Activated T-cell treated with anti-CD3 and anti-CD28 coated beads, Interleukin-2, amount 50 U/mL, for 4 hours (primary cell): ENCODE data around the gene ADGRL1. TPM values are rescaled to one million over a fixed set of nuclear protein-coding genes. Genes with fewer than 3 reads are reported as not detected.
"Not testable (repeated sequence)": the region's sequence is repeated elsewhere in the genome, so short reads cannot be mapped to it uniquely, and the experiment has no call there.

Source experiments
- ATAC-seq, 2 donors: fragments of 200-7000 bp; cut with Tn5 transposase; one replicate each; pipeline ENCODE4 v1.10.0; 2021
- DNase-seq: peaks from one replicate; pipeline ENCODE4 v3.0.0-alpha.2; 2020
- H3K27me3 Mint-ChIP-seq: one replicate; pipeline ENCODE4 v1.8.0; 2021; ENCODE audit warnings: low read depth, mixed read lengths
- H3K36me3 Mint-ChIP-seq: one replicate; pipeline ENCODE4 v1.8.0; 2022; ENCODE audit warnings: mixed read lengths; ENCODE audit not compliant: insufficient read depth
- H3K4me1 Mint-ChIP-seq: one replicate; pipeline ENCODE4 v1.8.0; 2021; ENCODE audit warnings: low read depth, mixed read lengths
- H3K4me3 Mint-ChIP-seq: one replicate; pipeline ENCODE4 v1.8.0; 2021; ENCODE audit warnings: mild to moderate bottlenecking, moderate library complexity, mixed read lengths
- H3K9me3 Mint-ChIP-seq: one replicate; pipeline ENCODE4 v1.8.0; 2021; ENCODE audit warnings: mixed read lengths
- total RNA-seq, 3 donors: library from RNA; stranded (reverse); gene quantifications; one replicate each; pipeline ENCODE4 v1.2.1, GENCODE V29; 2021

The ADGRL1 gene
- total RNA-seq, 3 donors from 2014 or later, result 22.2 to 30.2 (median 23.6) TPM

DNA sequence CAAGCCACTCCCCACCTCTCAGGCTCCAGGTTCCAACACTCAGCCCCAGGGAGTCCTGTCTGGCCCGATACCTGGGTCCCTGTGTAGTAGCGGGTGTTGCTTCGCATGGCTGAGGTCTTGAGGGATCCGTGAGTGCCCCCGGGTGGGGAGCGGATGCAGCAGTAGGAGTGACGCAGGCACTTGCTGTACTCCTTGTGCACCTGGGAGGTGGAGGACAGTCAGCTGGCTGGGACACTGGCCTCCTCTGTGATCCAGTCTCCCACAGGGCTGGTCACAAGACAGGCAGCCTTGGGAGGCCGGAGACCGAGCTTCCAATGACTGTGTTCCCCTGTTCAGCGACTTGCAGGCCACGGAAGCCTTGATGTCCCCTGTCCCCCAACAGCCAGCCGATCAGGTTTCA is 53.3 kb downstream of the ADGRL1 start:
- Mint-ChIP-seq H3K9me3 (no peaks in the 10 kb centered on the region), H3K4me3 (no peak overlapping the region), H3K4me1 (peaks cover 26% of the 10 kb centered on the region), H3K36me3 (peaks cover 7% of the 10 kb centered on the region), H3K27me3 (no peaks in the 10 kb centered on the region)
- ATAC-seq (no peak), DNase-seq (no peak)

DNA sequence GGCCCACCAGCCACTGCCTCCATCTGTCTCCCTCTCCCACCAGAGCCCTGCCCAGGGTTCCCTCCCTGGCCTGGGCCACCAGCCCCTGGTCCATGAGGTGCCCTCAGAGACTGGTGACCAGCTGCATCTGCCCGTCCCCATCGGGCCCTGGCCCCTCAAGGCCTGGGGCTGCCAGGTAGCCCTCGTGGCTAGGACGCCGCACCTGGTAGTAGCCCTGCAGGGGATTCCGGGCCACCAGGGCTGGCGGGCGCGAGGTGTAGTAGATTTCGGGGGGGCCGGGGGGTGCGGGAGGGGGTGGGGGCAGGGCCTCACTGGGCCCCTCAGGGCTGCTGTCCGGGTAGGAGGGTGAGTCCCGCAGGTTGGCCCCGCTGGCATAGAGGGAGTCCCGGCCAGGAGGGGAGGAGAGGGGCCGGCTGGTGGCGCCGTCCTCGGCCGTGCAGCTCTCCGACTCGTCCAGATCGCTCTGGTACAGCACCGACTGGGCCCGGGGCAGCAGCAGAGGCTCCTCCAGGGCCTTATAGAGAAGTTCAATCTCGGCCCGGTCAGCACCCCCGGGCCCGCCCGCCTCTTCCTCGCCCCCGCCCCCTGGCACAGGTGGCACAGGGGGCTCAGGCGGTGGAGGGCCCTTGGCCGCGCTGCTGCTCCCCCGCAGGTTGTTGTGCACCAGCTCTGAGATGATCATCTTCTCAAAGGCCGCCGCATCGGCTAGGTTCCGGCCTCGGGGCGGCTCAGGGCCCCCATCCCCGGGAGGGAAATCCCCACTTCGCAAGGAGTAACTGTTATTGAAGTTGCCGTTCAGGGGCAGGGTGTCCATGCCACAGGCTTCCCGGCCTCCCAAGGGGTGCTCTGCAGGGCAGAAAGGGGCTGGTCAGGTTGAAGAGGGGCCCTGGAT is 55.0 kb downstream of the ADGRL1 start:
- Mint-ChIP-seq H3K36me3 (peaks cover 4% of the 10 kb centered on the region), H3K4me1 (peaks cover 33% of the 10 kb centered on the region), H3K9me3 (no peaks in the 10 kb centered on the region), H3K27me3 (no peaks in the 10 kb centered on the region), H3K4me3 (no peak overlapping the region)
- no peak for DNase-seq
- no peak for ATAC-seq

GRCh38 chr19:14150041-14150769 is 55.8 kb downstream of the ADGRL1 start:
- Mint-ChIP-seq H3K4me1 (peaks cover 41% of the 10 kb centered on the region), H3K27me3 (no peaks in the 10 kb centered on the region), H3K9me3 (no peaks in the 10 kb centered on the region), H3K36me3 (peaks cover 4% of the 10 kb centered on the region), H3K4me3 (peak overlapping the region; percentile 73)
- DNase-seq (no peak), ATAC-seq (peak in 1 of 2 donors; percentile 41)

DNA sequence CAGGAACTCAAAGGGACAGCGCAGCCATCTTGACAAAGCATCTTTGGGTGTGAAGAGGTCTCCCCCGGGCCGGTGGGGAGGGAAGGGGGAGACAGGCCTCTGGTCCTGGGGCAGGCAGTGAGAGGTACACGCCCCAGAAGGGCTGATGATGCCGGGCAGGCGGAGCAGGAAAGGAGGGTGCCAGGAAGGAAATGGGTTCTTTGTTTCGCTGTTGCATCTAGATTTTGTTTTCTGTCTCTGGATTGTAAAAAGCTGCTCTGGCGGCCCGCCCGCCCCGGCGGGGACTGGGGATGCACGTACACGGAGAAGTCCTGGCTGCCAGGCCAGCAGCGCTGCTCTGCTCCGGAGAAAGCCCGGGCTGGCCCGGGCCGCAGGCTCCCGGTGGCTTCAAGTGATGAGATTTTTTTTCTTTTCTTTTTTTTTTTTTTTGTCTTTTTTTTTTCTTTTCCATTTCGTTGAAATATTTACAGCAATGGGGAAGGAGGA is 56.4 kb downstream of the ADGRL1 start:
- Mint-ChIP-seq H3K4me3 (peak overlapping the region; percentile 73), H3K36me3 (peaks cover 4% of the 10 kb centered on the region), H3K4me1 (peaks cover 41% of the 10 kb centered on the region), H3K27me3 (no peaks in the 10 kb centered on the region), H3K9me3 (no peaks in the 10 kb centered on the region)
- peak; percentile 39 for DNase-seq
- ATAC-seq, result peak; percentile 78 to 82

DNA sequence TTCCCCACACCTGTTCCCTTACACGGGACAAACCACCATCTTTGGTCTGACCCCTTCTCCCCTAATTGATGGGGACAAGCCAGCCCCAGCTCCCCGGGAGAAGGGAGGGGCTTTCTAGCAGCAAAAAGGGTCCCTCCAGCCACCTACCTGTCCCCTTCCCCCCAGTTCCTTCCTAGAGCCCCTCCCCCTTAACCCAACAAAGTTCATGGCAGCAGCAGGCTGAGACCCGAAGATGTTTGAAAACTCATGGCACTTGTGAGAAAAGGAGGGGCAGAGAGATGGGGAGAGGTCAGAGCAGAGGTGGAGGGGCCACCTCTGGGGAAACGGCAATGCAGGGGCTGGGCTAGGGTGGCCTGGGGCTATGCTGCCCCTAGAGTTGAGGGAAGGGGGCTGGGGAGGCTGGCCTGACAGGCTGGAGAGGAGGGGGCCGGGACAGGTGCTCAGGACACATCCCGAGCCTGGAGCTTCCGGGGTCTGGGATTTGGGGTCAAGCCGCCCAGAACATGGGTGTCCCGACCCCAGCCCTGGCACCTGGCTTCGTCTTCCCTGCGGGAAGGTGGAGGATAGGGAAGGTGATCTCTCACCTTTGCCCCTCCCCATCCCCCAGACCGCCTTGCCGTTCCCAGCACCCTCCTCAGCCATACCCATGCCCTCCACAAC is 57.1 kb downstream of the ADGRL1 start:
- Mint-ChIP-seq H3K36me3 (peaks cover 4% of the 10 kb centered on the region), H3K9me3 (no peaks in the 10 kb centered on the region), H3K27me3 (no peaks in the 10 kb centered on the region), H3K4me3 (peak overlapping the region; percentile 73), H3K4me1 (peaks cover 41% of the 10 kb centered on the region)
- ATAC-seq (no peak), DNase-seq (no peak)

GRCh38 chr19:14147797-14148605 is 58.0 kb downstream of the ADGRL1 start:
- Mint-ChIP-seq H3K36me3 (peaks cover 2% of the 10 kb centered on the region), H3K27me3 (no peaks in the 10 kb centered on the region), H3K4me1 (peaks cover 41% of the 10 kb centered on the region), H3K9me3 (no peaks in the 10 kb centered on the region), H3K4me3 (no peak overlapping the region)
- peak; percentile 48 for DNase-seq
- peak; percentile 47 to 57 for ATAC-seq

- H3K9me3 Mint-ChIP-seq, result no peaks in the 10 kb centered on the region
- H3K4me1 Mint-ChIP-seq, result peaks cover 50% of the 10 kb centered on the region
- peaks cover 2% of the 10 kb centered on the region for H3K36me3 Mint-ChIP-seq
- ATAC-seq (no peak), DNase-seq (no peak)
- no peak overlapping the region for H3K4me3 Mint-ChIP-seq
- H3K27me3 Mint-ChIP-seq, result no peaks in the 10 kb centered on the region
Observed at GRCh38 chr19:14146789-14147216, 59.2 kb downstream of the ADGRL1 start.

DNA sequence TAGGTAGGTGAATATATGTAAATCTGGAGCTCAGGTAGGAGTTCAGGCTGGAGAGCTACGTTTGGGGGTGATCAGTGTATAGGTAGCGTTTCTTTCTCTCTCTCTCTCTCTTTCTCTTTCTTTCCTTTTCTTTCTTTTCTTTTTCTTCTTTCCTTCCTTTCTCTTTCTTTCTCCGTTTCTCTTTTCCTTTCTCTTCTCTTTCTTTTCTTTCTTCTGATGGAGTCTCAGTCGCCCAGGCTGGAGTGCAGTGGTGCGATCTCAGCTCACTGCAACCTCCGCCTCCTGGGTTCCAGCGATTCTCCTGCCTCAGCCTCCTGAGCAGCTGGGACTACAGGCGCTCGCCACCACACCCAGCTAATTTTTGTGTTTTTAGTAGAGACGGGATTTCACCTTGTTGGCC is 59.8 kb downstream of the ADGRL1 start:
- not testable (repeated sequence) for ATAC-seq, H3K9me3 Mint-ChIP-seq, DNase-seq, H3K27me3 Mint-ChIP-seq, H3K4me3 Mint-ChIP-seq, H3K36me3 Mint-ChIP-seq
- H3K4me1 Mint-ChIP-seq, result peaks cover 55% of the 10 kb centered on the region

- peaks cover 2% of the 10 kb centered on the region for H3K36me3 Mint-ChIP-seq
- no peak for ATAC-seq
- H3K27me3 Mint-ChIP-seq, result no peaks in the 10 kb centered on the region
- peaks cover 56% of the 10 kb centered on the region for H3K4me1 Mint-ChIP-seq
- H3K4me3 Mint-ChIP-seq, result no peak overlapping the region
- no peaks in the 10 kb centered on the region for H3K9me3 Mint-ChIP-seq
- no peak for DNase-seq
Observed at GRCh38 chr19:14145381-14145780, 60.6 kb downstream of the ADGRL1 start.

- Mint-ChIP-seq H3K36me3 (peaks cover 7% of the 10 kb centered on the region), H3K4me1 (peaks cover 42% of the 10 kb centered on the region), H3K27me3 (no peaks in the 10 kb centered on the region), H3K4me3 (no peak overlapping the region), H3K9me3 (no peaks in the 10 kb centered on the region)
- DNase-seq (no peak), ATAC-seq (no peak)
Observed at GRCh38 chr19:14142262-14143190, 63.4 kb downstream of the ADGRL1 start.

GRCh38 chr19:14141041-14141440 is 64.9 kb downstream of the ADGRL1 start:
- peaks cover 40% of the 10 kb centered on the region for H3K4me1 Mint-ChIP-seq
- no peaks in the 10 kb centered on the region for H3K27me3 Mint-ChIP-seq
- DNase-seq (no peak), ATAC-seq (no peak)
- H3K36me3 Mint-ChIP-seq, result peaks cover 7% of the 10 kb centered on the region
- no peak overlapping the region for H3K4me3 Mint-ChIP-seq
- no peaks in the 10 kb centered on the region for H3K9me3 Mint-ChIP-seq

- ATAC-seq, result no peak
- peaks cover 7% of the 10 kb centered on the region for H3K36me3 Mint-ChIP-seq
- H3K27me3 Mint-ChIP-seq, result no peaks in the 10 kb centered on the region
- no peak overlapping the region for H3K4me3 Mint-ChIP-seq
- no peaks in the 10 kb centered on the region for H3K9me3 Mint-ChIP-seq
- H3K4me1 Mint-ChIP-seq, result peaks cover 38% of the 10 kb centered on the region
- DNase-seq, result no peak
Observed at GRCh38 chr19:14139944-14140343, 66.0 kb downstream of the ADGRL1 start.
